GM23248 (cell line): Measurements from ENCODE around the gene CCL28.

Experiments used
- EZH2 ChIP-seq: fragments of 200-600 bp; sonication (generic); IDR thresholded peaks from 2 replicates; pipeline ENCODE4 v1.6.1; 2018; ENCODE audit warnings: antibody characterized with exemption, mild to moderate bottlenecking; ENCODE audit not compliant: insufficient read depth, poor library complexity, severe bottlenecking
- EZH2phosphoT487 ChIP-seq: fragments of 200-600 bp; sonication (generic); IDR thresholded peaks from 2 replicates; pipeline ENCODE4 v1.6.1; 2018; ENCODE audit warnings: antibody characterized with exemption, moderate library complexity, mild to moderate bottlenecking, low read depth; ENCODE audit not compliant: insufficient read depth

DNA sequence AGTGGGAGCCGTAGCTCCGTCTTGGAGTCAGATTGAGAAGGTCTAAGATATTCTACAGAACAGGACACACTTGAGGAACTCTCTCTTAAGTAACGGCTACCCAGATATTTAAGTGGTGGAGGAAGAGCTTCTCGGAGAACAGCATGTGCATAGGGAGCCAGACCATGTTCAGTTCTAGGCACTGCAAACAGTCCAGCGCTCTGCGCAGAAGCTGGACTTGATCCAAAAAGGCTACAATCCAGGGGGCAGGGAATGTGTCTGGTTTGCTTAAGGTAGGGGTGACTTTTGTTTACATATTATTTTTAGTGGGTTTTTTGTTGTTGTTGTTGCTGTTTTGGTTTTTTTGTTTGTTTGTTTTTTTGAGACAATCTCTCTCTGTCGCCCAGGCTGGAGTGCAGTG is 16.8 kb upstream of the CCL28 start:
- TF ChIP-seq EZH2: no peak
- TF ChIP-seq EZH2phosphoT487: no peak
